HepG2 (cell line): Measurements from ENCODE around the gene PAXX. TPM values are rescaled to one million over a fixed set of nuclear protein-coding genes. Genes with fewer than 3 reads are reported as not detected.

ENCODE experiments used
- ATAC-seq: fragments of 200-7000 bp; cut with Tn5 transposase; 3 replicates; pipeline ENCODE4 v1.9.1; 2020; ENCODE audit warnings: mild to moderate bottlenecking, moderate library complexity
- BruUV-seq: library from RNA; stranded (reverse); fragments of 400-500 nt; replicated peaks from 2 replicates; lab custom pipeline; 2021; lab: Mats Ljungman, UMichigan
- CTCF ChIA-PET: fragments of 300-600 bp; formaldehyde crosslinking; extraction: SDS; loops from one replicate; lab custom pipeline; 2021; ENCODE audit warnings: low total read pairs, inconsistent platforms, low intra/inter-chr PET ratio; lab: Yijun Ruan, JAX
- POLR2A ChIA-PET: fragments of 350-600 bp; sonication (Branson Sonifier 250); formaldehyde crosslinking; loops from one replicate; lab custom pipeline; 2020; ENCODE audit warnings: antibody characterized with exemption, inconsistent platforms; lab: Yijun Ruan, JAX
- DNase-seq: peaks from one replicate; pipeline ENCODE4 v3.0.0-alpha.2; 2015; ENCODE audit warnings: low spot score
- FAIRE-seq: peaks from 3 replicates; lab custom pipeline; 2011; peaks lifted over from hg19 to GRCh38; lab: Jason Lieb, UNC
- H2AFZ ChIP-seq: one replicate; pipeline ENCODE4 v1.6.1; 2011; ENCODE audit warnings: low read length, inconsistent platforms
- H3K27ac ChIP-seq: fragments of 300-600 bp; 3 replicates; pipeline ENCODE4 v1.8.0; 2011; ENCODE audit warnings: mixed run types, mild to moderate bottlenecking, mixed read lengths, low read length, inconsistent platforms; ENCODE audit not compliant: insufficient read depth; ENCODE audit errors: extremely low read length
- H3K27me3 ChIP-seq, 2 experiments: fragments of 200-600 bp in 1 of 2; 2 replicates in 1 of 2; 3 replicates in 1 of 2; pipeline versions ENCODE4 v1.6.0 to v1.8.0; 2011; ENCODE audit warnings: low read length in 2 of 2, mild to moderate bottlenecking in 2 of 2, moderate library complexity in 2 of 2, inconsistent platforms in 1 of 2; ENCODE audit not compliant: insufficient read depth in 2 of 2, control insufficient read depth in 1 of 2
- H3K36me3 ChIP-seq, 2 experiments: fragments of 200-600 bp in 1 of 2; replicated peaks in 1 of 2; 2 replicates in 1 of 2; 3 replicates in 1 of 2; pipeline versions ENCODE4 v1.5.1 to v1.8.0; 2011; ENCODE audit warnings: low read length in 2 of 2, inconsistent platforms in 1 of 2; ENCODE audit not compliant: insufficient read depth in 2 of 2, control insufficient read depth in 1 of 2
- H3K4me1 ChIP-seq: 2 replicates; pipeline ENCODE4 v1.5.1; 2012; ENCODE audit warnings: low read length, inconsistent platforms; ENCODE audit not compliant: insufficient read depth
- H3K4me2 ChIP-seq: 2 replicates; pipeline ENCODE4 v1.6.0; 2011; ENCODE audit warnings: low read depth, low read length, inconsistent platforms
- H3K4me3 ChIP-seq, 3 experiments: fragments of 200-600 bp in 1 of 3; sonication (generic), shearing (Covaris generic) in 1 of 3; replicated peaks in 1 of 3; 2 replicates each; pipeline ENCODE4 v1.5.1; 2011 to 2016; ENCODE audit warnings: low read length in 3 of 3, inconsistent platforms in 2 of 3, low read depth in 2 of 3, mild to moderate bottlenecking in 2 of 3, control low read depth in 1 of 3, mixed read lengths in 1 of 3; ENCODE audit not compliant: insufficient read depth in 1 of 3
- H3K79me2 ChIP-seq: one replicate; pipeline ENCODE4 v1.6.1; 2011; ENCODE audit warnings: low read length, inconsistent platforms; ENCODE audit not compliant: insufficient read depth
- H3K9ac ChIP-seq: 2 replicates; pipeline ENCODE4 v1.6.0; 2011; ENCODE audit warnings: mild to moderate bottlenecking, low read depth, low read length, inconsistent platforms; ENCODE audit not compliant: insufficient read depth
- H3K9me3 ChIP-seq: 2 replicates; pipeline ENCODE4 v1.5.1; 2012; ENCODE audit warnings: mild to moderate bottlenecking, low read length
- H4K20me1 ChIP-seq: 2 replicates; pipeline ENCODE4 v1.6.0; 2011; ENCODE audit warnings: inconsistent platforms, mild to moderate bottlenecking, low read length, moderate library complexity; ENCODE audit not compliant: insufficient read depth
- ADNP ChIP-seq: sonication (generic); formaldehyde crosslinking; IDR thresholded peaks from 2 replicates; pipeline ENCODE4 v1.4.0; 2020; ENCODE audit warnings: missing genetic modification reagents
- ASH2L ChIP-seq: fragments of 300-600, 200-600 bp; sonication (generic); IDR thresholded peaks from 2 replicates; pipeline ENCODE4 v1.7.0; 2017; ENCODE audit warnings: low read depth, mild to moderate bottlenecking, moderate library complexity, mixed read lengths, low read length; ENCODE audit not compliant: insufficient read length
- CAMTA2 ChIP-seq: sonication (generic); formaldehyde crosslinking; IDR thresholded peaks from 2 replicates; pipeline ENCODE4 v1.4.0; 2020; ENCODE audit warnings: mild to moderate bottlenecking, missing genetic modification reagents, borderline replicate concordance
- CENPBD1 ChIP-seq: sonication (generic); formaldehyde crosslinking; IDR thresholded peaks from 2 replicates; pipeline ENCODE4 v1.8.0; 2022; ENCODE audit warnings: missing genetic modification reagents, low read depth, mild to moderate bottlenecking, borderline replicate concordance
- HOXA7 ChIP-seq: sonication (generic); formaldehyde crosslinking; IDR thresholded peaks from 2 replicates; pipeline ENCODE4 v1.8.1; 2022; ENCODE audit warnings: mild to moderate bottlenecking, missing genetic modification reagents, moderate library complexity
- HOXD1 ChIP-seq: sonication (generic); formaldehyde crosslinking; IDR thresholded peaks from 2 replicates; pipeline ENCODE4 v1.5.0; 2020; ENCODE audit warnings: missing genetic modification reagents
- NCOA1 ChIP-seq: sonication (generic); formaldehyde crosslinking; IDR thresholded peaks from 2 replicates; pipeline ENCODE4 v1.9.0; 2021; ENCODE audit warnings: missing genetic modification reagents
- PPARG ChIP-seq: conservative IDR thresholded peaks from 2 replicates; pipeline ENCODE4 v1.6.1; 2016; ENCODE audit warnings: missing biosample characterization, missing genetic modification reagents
- SSRP1 ChIP-seq: IDR thresholded peaks from 2 replicates; pipeline ENCODE4 v1.6.1; 2016; ENCODE audit warnings: control low read depth
- THYN1 ChIP-seq: sonication (generic); formaldehyde crosslinking; IDR thresholded peaks from 2 replicates; pipeline ENCODE4 v1.8.1; 2023; ENCODE audit warnings: low read depth, mild to moderate bottlenecking, moderate library complexity, missing genetic modification reagents, borderline replicate concordance
- ZBTB39 ChIP-seq: sonication (generic); formaldehyde crosslinking; IDR thresholded peaks from 2 replicates; pipeline ENCODE4 v1.5.0; 2020; ENCODE audit warnings: missing genetic modification reagents
- ZKSCAN8 ChIP-seq: IDR thresholded peaks from 2 replicates; pipeline ENCODE4 v1.6.1; 2016; ENCODE audit warnings: borderline replicate concordance, missing genetic modification reagents, missing compliant biosample characterization
- ZNF224 ChIP-seq: sonication (generic); formaldehyde crosslinking; IDR thresholded peaks from 2 replicates; pipeline ENCODE4 v1.5.0; 2020; ENCODE audit warnings: mild to moderate bottlenecking, missing genetic modification reagents
- WGBS: methylation state at CpG from one replicate; pipeline ENCODE4 v1.1.6; 2017; ENCODE audit warnings: low lambda C conversion rate; 5-methylcytosine and 5-hydroxymethylcytosine counted together
- in situ Hi-C: cut with HindIII; loops from 2 replicates; pipeline ENCODE4 v1.10.0; 2017; ENCODE audit warnings: low pct_unique_long_range_greater_than_20kb; ENCODE audit not compliant: extremely low pct_ligation_motif_present
- intact Hi-C: fragments of 100-400 bp; cut with micrococcal nuclease; formaldehyde crosslinking; loops from one replicate; pipeline ENCODE4 v1.10.0; 2022; ENCODE audit not compliant: unreplicated experiment
- polyA plus RNA-seq, 8 experiments: library from polyadenylated mRNA; depleted of rRNA in 3 of 8; stranded (reverse) in 7 of 8; unstranded in 1 of 8; fragments of >200 nt; fragmentation: Illumina TruSeq in 4 of 8; extraction: Trizol in 4 of 8; gene quantifications; 2 replicates each; pipeline versions ENCODE4 v1.2.1 to v1.2.3, GENCODE V29; 2011 to 2016; ENCODE audit warnings: low read depth in 4 of 8, missing spikeins in 1 of 8, mixed read lengths in 1 of 8; ENCODE audit not compliant: insufficient read depth in 1 of 8
- total RNA-seq, 5 experiments: library from RNA; depleted of rRNA; stranded (reverse); fragments of >200 nt; fragmentation: Illumina TruSeq; extraction: Trizol; gene quantifications; 2 replicates each; pipeline ENCODE4 v1.2.3, GENCODE V29; 2016; ENCODE audit warnings: low read depth in 1 of 5

The PAXX gene
- total and polyA plus RNA-seq, 2 of the 13 experiments (the other 11 are each of a cell fraction or from before 2014, with no cell fraction given): 14.0 to 31.9 TPM

- FAIRE-seq: no peak
- Histone ChIP-seq H3K36me3 (no peaks in the 10 kb centered on the region), H3K9me3 (no peaks in the 10 kb centered on the region), H3K27me3 (peaks cover 3 to 49% of the 10 kb centered on the region in 2 experiments; a peak in 3 of 5 replicates), H3K9ac (no peak overlapping the region), H3K27ac (no peak overlapping the region), H3K79me2 (no peaks in the 10 kb centered on the region), H2AFZ (no peak overlapping the region), H3K4me2 (no peak overlapping the region), H4K20me1 (no peaks in the 10 kb centered on the region), H3K4me3 (no peak overlapping the region), H3K4me1 (peaks cover 44% of the 10 kb centered on the region)
- CTCF ChIA-PET: no interaction called here
- WGBS: 86% methylated on average over 3 of the region's 33 CpGs
- no peak for DNase-seq
- intact Hi-C loops (no loop called here), in situ Hi-C loops (no loop called here)
- ATAC-seq: no peak
- no peak for TF ChIP-seq CAMTA2 (CRISPR knock-in tag)
- TF ChIP-seq PPARG (CRISPR knock-in tag): no peak
- TF ChIP-seq ADNP (CRISPR knock-in tag): no peak
- no peak for TF ChIP-seq HOXD1 (CRISPR knock-in tag)
- TF ChIP-seq SSRP1 (CRISPR knock-in tag): no peak
- no peak for TF ChIP-seq ZBTB39 (CRISPR knock-in tag)
- no peak for TF ChIP-seq HOXA7 (CRISPR knock-in tag)
- TF ChIP-seq NCOA1 (CRISPR knock-in tag): no peak
- no peak for TF ChIP-seq ZNF224 (CRISPR knock-in tag)
- TF ChIP-seq ASH2L: no peak
- no peak for TF ChIP-seq ZKSCAN8 (CRISPR knock-in tag)
- TF ChIP-seq THYN1: no peak
- no peak for TF ChIP-seq CENPBD1 (CRISPR knock-in tag)
- BruUV-seq: no TSS peak
- POLR2A ChIA-PET: no interaction called here
These were observed 6.4 kb upstream of the PAXX start for GRCh38 chr9:136985853-136986252.
